ENCODE data around the gene B4GALNT4. TPM values are rescaled to one million over a fixed set of nuclear protein-coding genes. Genes with fewer than 3 reads are reported as not detected.

B4GALNT4 gene
- total and polyA plus RNA-seq, 2 of the 13 experiments (the other 11 are each of a cell fraction or from before 2014, with no cell fraction given) = 30.5 to 50.1 TPM

- TF ChIP-seq AGO2 (optimal IDR thresholded peaks at IDR 0.05; ENCODE audit: low read depth, low read length) (peak; percentile 99), RNF2 (conservative IDR thresholded peaks at IDR 0.05; ENCODE audit: low read depth) (peak; percentile 57), ZBTB2 (CRISPR knock-in tag; IDR thresholded peaks at IDR 0.05; ENCODE audit: low read depth) (peak; percentile 95), ATF2 (CRISPR knock-in tag; IDR thresholded peaks at IDR 0.05) (peak; percentile 64), AGO1 (IDR thresholded peaks at IDR 0.05; ENCODE audit: low read depth, low read length, poor library complexity, severe bottlenecking) (no peak), ZNF777 (CRISPR knock-in tag; IDR thresholded peaks at IDR 0.05) (peak; percentile 93), POLR2G (IDR thresholded peaks at IDR 0.05; ENCODE audit: low read depth, low read length) (peak; percentile 92), ELF1 (CRISPR knock-in tag; IDR thresholded peaks at IDR 0.05) (peak; percentile 55), PRDM10 (CRISPR knock-in tag; IDR thresholded peaks at IDR 0.05; ENCODE audit: low read depth) (no peak), CCAR2 (optimal IDR thresholded peaks at IDR 0.05; ENCODE audit: low read depth, low read length) (no peak), HNF4G (IDR thresholded peaks at IDR 0.05; ENCODE audit: borderline replicate concordance, low read depth, low read length) (no peak), HNF4G (CRISPR knock-in tag; IDR thresholded peaks at IDR 0.05; ENCODE audit: borderline replicate concordance, low read depth) (no peak), ZNF441 (CRISPR knock-in tag; IDR thresholded peaks at IDR 0.05; ENCODE audit: borderline replicate concordance) (no peak; the same call in 1 of the 2 replicates), PHF5A (CRISPR knock-in tag; IDR thresholded peaks at IDR 0.05; ENCODE audit: low read depth, unreplicated experiment) (no peak), FOXO1 (CRISPR knock-in tag; IDR thresholded peaks at IDR 0.05) (peak; percentile 92), GABPA (IDR thresholded peaks at IDR 0.05; ENCODE audit: low read depth, low read length) (peak; percentile 51), GABPA (CRISPR knock-in tag; IDR thresholded peaks at IDR 0.05; ENCODE audit: low read depth) (peak; percentile 43; the same call in 1 of the 2 replicates), ZBTB7A (CRISPR knock-in tag; IDR thresholded peaks at IDR 0.05) (peak; percentile 100), ZNF776 (CRISPR knock-in tag; IDR thresholded peaks at IDR 0.05) (peak; percentile 52; the same call in 1 of the 2 replicates), TBP (CRISPR knock-in tag; IDR thresholded peaks at IDR 0.05) (no peak), SKIL (CRISPR knock-in tag; IDR thresholded peaks at IDR 0.05; ENCODE audit: borderline replicate concordance) (peak; percentile 87)
These were observed 13.5 kb upstream of the B4GALNT4 start (continued) for GRCh38 chr11:355581-356458.
